Aorta (tissue), 5 donors: Measurements from ENCODE around the gene GLRA3. TPM values are rescaled to one million over a fixed set of nuclear protein-coding genes. Genes with fewer than 3 reads are reported as not detected.
"Not testable (repeated sequence)": the region's sequence is repeated elsewhere in the genome, so short reads cannot be mapped to it uniquely, and the experiment has no call there.

Experiments used
- ATAC-seq: fragments of 200-7000 bp; cut with Tn5 transposase; one replicate; pipeline ENCODE4 v1.9.1; 2022; ENCODE audit warnings: moderate library complexity; ENCODE audit not compliant: low FRiP score
- DNase-seq, 2 donors: peaks; one replicate each; pipeline ENCODE4 v3.0.0-alpha.2; 2020
- H3K27ac ChIP-seq, 2 donors: one replicate each; pipeline ENCODE4 v1.5.1; 2013; ENCODE audit warnings: low read length in 2 of 2, mild to moderate bottlenecking in 2 of 2, moderate library complexity in 2 of 2, control low read depth in 1 of 2, inconsistent platforms in 1 of 2, low read depth in 1 of 2
- H3K27me3 ChIP-seq, 2 donors: one replicate each; pipeline ENCODE4 v1.6.1; 2013; ENCODE audit warnings: control low read depth in 1 of 2, low read length in 1 of 2, mild to moderate bottlenecking in 1 of 2, moderate library complexity in 1 of 2; ENCODE audit not compliant: insufficient read depth in 2 of 2, control insufficient read depth in 1 of 2
- H3K36me3 ChIP-seq, 2 donors: one replicate each; pipeline ENCODE4 v1.6.1; 2013; ENCODE audit warnings: control low read depth in 1 of 2, low read length in 1 of 2, mild to moderate bottlenecking in 1 of 2; ENCODE audit not compliant: insufficient read depth in 2 of 2, control insufficient read depth in 1 of 2
- H3K4me1 ChIP-seq, 2 donors: one replicate each; pipeline ENCODE4 v1.6.1; 2013; ENCODE audit warnings: low read length in 2 of 2, control low read depth in 1 of 2, mild to moderate bottlenecking in 1 of 2, moderate library complexity in 1 of 2; ENCODE audit not compliant: insufficient read depth in 2 of 2, control insufficient read depth in 1 of 2
- H3K4me3 ChIP-seq, 2 donors: one replicate each; pipeline ENCODE4 v1.5.1; 2013; ENCODE audit warnings: low read length in 2 of 2, control low read depth in 1 of 2, mild to moderate bottlenecking in 1 of 2
- H3K9me3 ChIP-seq: one replicate; pipeline ENCODE4 v1.6.1; 2013; ENCODE audit warnings: mild to moderate bottlenecking, low read length; ENCODE audit not compliant: control insufficient read depth
- WGBS, 2 donors: extraction: QIAGEN DNeasy Blood & Tissue Kit; methylation state at CpG; one replicate each; pipeline ENCODE4 v1.1.7; 2013; 5-methylcytosine and 5-hydroxymethylcytosine counted together
- intact Hi-C, 2 donors: fragments of 100-400 bp; cut with DNase I; formaldehyde crosslinking; loops; one replicate each; pipeline versions ENCODE4 v1.14.2 to v1.15.0; 2022
- polyA plus RNA-seq, 2 donors: library from polyadenylated mRNA; stranded (reverse); fragments of 200-250 nt; gene quantifications; one replicate each; pipeline ENCODE4 v1.2.3, GENCODE V29; 2013
- total RNA-seq, 2 donors: library from RNA; stranded (reverse); fragmentation: NEBNext Ultra II Directional; extraction: Animal tissue kit (Norgen Biotek cat#: 25700); gene quantifications; one replicate each; pipeline ENCODE4 v1.2.1, GENCODE V29; 2021
- donor health status: healthy with polysubstance abuse.
- donor health status: Bipolar disorder and iron deficiency.
- donor health status: DM: no; HTN: no; CAD: no.
- donor health status: DM: no; HTN: no; CAD: no.
- donor health status: DM: yes; HTN: yes; CAD: no.

GLRA3 gene
- total and polyA plus RNA-seq, 4 donors: not detected

DNA sequence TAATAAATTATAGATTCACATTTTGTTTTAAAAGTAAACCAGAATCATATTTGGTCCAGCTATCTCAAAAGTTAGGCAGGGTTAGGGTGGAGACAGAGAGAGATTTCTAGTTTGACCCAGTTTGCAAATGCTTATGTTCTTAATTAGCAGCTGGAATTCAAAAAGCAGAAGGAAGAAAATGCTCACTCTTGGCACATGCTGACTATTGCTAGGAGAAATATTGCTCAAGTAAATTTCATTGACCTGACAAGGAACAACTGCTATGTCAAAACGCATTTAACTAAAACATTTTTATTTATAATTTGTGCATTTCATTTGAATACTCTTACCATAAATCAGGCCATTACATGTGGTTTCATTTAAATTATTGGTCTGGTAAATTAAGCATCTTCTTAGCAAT is 131.8 kb downstream of the GLRA3 start:
- ATAC-seq (peak; percentile 11), DNase-seq (no peak)
- Histone ChIP-seq H3K4me1 (no peaks in the 10 kb centered on the region), H3K36me3 (no peaks in the 10 kb centered on the region), H3K27me3 (no peaks in the 10 kb centered on the region), H3K27ac (no peak overlapping the region), H3K9me3 (no peaks in the 10 kb centered on the region), H3K4me3 (no peak overlapping the region)
- 71 to 77% methylated on average over 1 of the region's 1 CpG for WGBS, 2 donors
- intact Hi-C loops: no loop called here

DNA sequence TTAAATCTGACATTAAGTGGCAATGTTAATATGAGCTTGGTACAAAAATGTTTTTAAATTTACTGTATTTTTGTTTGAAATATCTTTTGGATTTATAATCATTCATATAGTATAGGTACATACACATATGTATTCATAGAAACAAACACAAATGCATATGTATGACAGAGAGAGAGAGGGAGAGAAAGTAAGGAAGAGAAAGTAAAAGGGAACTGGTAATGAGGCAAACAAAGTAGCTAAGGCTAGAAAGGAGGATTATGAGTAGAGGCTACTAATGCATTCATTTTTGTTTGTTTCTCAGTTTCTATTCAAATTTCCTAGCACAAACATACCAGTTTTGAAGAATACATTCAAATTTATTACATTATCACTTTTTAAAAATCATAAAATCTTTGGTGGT is 132.4 kb downstream of the GLRA3 start:
- H3K4me3 ChIP-seq: no peak overlapping the region
- no peaks in the 10 kb centered on the region for H3K27me3 ChIP-seq
- DNase-seq (no peak), ATAC-seq (no peak)
- intact Hi-C loops: no loop called here
- H3K27ac ChIP-seq: no peak overlapping the region
- no peaks in the 10 kb centered on the region for H3K9me3 ChIP-seq
- no peaks in the 10 kb centered on the region for H3K36me3 ChIP-seq
- H3K4me1 ChIP-seq: no peaks in the 10 kb centered on the region

DNA sequence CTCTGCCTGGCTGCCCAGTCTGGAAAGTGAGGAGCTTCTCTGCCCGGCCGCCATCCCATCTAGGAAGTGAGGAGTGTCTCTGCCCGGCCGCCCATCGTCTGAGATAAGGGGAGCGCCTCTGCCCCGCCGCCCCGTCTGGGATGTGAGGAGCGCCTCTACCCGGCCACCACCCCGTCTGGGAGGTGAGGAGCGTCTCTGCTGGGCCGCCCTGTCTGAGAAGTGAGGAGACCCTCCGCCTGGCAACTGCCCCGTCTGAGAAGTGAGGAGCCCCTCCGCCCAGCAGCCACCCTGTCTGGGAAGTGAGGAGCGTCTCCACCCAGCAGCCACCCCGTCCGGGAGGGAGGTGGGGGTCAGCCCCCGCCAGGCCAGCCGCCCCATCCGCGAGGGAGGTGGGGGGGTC is 137.2 kb downstream of the GLRA3 start:
- H3K27me3 ChIP-seq, H3K4me3 ChIP-seq, ATAC-seq, H3K36me3 ChIP-seq, H3K9me3 ChIP-seq, H3K4me1 ChIP-seq, intact Hi-C loops, DNase-seq, H3K27ac ChIP-seq: not testable (repeated sequence)
- 88 to 96% methylated on average over 21 to 24 of the region's 24 CpGs for WGBS, 2 donors

DNA sequence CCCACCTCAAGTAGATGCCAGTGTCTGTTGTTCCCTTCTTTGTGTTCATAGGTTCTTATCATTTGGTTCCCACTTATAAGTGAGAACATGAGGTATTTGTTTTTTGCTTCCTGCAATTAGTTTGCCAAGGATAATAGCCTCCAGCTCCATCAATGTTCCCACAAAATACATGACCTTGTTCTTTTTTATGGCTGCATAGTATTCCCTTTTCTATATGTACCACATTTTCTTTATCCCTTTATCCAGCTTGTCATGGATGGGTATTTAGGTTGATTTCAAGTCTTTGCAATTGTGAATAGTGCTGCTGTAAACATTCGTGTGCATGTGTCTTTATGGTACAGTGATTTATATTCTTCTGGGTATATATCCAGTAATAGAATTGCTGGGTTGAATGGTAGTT is 138.4 kb downstream of the GLRA3 start:
- Histone ChIP-seq H3K4me3 (no peak overlapping the region), H3K36me3 (no peaks in the 10 kb centered on the region), H3K9me3 (no peaks in the 10 kb centered on the region), H3K27me3 (no peaks in the 10 kb centered on the region), H3K4me1 (no peaks in the 10 kb centered on the region), H3K27ac (no peak overlapping the region)
- intact Hi-C loops: no loop called here
- ATAC-seq (no peak), DNase-seq (no peak)
- 87 to 93% methylated on average over 1 of the region's 1 CpG for WGBS, 2 donors

DNA sequence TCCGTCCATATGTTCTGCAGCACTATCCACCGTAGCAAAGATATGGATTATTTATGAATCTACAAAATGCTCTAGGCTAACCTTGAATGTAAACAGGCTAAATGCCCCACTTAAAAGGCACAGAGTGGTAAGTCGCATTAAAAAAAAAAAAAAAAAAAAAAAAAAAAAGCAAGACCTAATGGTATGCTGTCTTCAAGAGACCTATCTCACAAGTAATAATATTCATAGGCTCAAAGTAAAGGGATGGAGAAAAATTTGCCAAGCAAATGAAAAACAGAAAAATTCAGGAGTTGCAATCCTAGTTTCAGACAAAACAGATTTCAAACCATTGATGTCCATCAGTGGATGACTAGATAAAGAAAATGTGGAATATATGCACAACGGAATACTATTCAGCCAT is 139.4 kb downstream of the GLRA3 start:
- Histone ChIP-seq H3K36me3 (no peaks in the 10 kb centered on the region), H3K4me3 (no peak overlapping the region), H3K4me1 (no peaks in the 10 kb centered on the region), H3K27ac (no peak overlapping the region), H3K27me3 (no peaks in the 10 kb centered on the region), H3K9me3 (peaks cover 3% of the 10 kb centered on the region)
- DNase-seq: no peak
- intact Hi-C loops: no loop called here
- no peak for ATAC-seq
- 76 to 100% methylated on average over 4 of the region's 4 CpGs for WGBS, 2 donors

DNA sequence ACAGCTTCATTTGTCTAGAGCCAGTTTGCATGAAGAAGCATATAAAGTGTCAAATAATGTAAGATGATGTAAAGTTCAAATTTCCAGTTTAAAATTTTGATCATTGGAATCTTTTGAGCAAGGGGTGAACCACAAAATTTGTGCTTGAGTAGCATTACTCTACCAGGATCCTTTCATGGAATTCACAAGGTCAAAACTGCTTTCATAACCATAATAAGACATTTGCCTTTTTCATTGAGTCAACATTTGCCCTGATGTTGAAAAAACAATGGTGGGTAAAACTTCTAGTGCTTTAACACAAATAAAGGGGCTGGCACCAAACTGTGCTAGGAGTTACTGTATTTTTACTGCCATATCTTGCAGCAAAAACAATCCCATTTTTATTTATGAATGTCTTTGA is 142.2 kb downstream of the GLRA3 start:
- ATAC-seq (no peak), DNase-seq (no peak)
- intact Hi-C loops: no loop called here
- H3K27ac ChIP-seq: no peak overlapping the region
- no peaks in the 10 kb centered on the region for H3K27me3 ChIP-seq
- H3K36me3 ChIP-seq: no peaks in the 10 kb centered on the region
- no peak overlapping the region for H3K4me3 ChIP-seq
- peaks cover 3% of the 10 kb centered on the region for H3K9me3 ChIP-seq
- no peaks in the 10 kb centered on the region for H3K4me1 ChIP-seq

DNA sequence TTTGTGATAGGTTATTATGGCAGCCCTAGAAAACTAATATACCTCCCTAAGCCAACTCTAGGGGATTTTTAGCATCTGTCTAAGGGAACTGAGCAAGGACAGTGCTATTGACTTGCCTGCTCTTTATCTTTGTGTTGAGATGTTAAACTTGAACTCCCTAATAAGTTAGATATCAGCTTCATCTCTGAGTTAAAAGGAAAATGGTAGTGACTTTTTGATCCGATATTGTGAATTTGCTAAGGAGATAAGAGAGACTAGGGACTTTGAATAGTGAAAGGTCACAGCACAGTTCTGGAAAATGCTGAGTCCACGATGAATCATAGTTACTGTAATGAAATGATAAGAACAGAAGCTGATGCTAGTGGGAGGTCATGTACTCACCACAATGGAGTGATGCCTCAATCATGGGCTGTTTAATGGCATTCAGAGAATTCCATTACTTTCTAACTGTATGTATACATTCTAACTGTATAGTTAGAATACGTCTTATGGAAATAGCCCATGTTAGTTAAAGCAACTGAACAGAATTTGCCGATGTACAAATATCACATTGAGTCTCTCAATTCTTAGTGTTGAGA is 147.2 kb downstream of the GLRA3 start:
- 74 to 85% methylated on average over 4 of the region's 4 CpGs for WGBS, 2 donors
- Histone ChIP-seq H3K27me3 (no peaks in the 10 kb centered on the region), H3K9me3 (peaks cover 3% of the 10 kb centered on the region), H3K27ac (no peak overlapping the region), H3K4me1 (no peaks in the 10 kb centered on the region), H3K4me3 (no peak overlapping the region), H3K36me3 (no peaks in the 10 kb centered on the region)
- no peak for DNase-seq
- intact Hi-C loops: no loop called here
- ATAC-seq: no peak

DNA sequence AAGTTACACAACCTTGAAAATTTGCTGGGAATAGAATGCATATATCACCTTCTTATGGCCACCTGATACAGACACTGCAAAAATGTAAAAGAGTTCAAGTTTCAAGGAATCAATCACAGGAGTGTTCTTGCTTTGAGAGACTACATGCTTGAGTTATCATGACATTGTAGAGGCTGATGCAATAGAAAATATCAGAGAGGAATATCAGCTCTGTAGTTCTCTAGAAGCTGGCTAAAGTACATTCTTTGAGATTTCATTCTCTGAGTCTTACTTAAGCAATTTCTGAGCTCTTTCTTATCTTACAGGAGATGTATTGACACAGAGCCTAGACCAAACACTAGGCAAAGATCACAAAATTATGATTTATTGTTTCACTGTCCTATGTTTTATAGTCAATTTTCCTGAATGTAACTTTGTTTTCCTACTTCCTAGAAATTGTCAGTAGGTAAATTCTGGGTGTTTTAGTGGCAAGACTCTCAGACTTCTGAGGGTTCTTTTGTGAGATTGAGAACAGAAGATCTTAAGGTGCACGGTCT is 154.7 kb downstream of the GLRA3 start:
- Histone ChIP-seq H3K4me3 (no peak overlapping the region), H3K27ac (no peak overlapping the region), H3K27me3 (no peaks in the 10 kb centered on the region), H3K9me3 (no peaks in the 10 kb centered on the region), H3K36me3 (no peaks in the 10 kb centered on the region), H3K4me1 (no peaks in the 10 kb centered on the region)
- WGBS, 2 donors: 90 to 95% methylated on average over 1 of the region's 1 CpG
- intact Hi-C loops: no loop called here
- DNase-seq (no peak), ATAC-seq (no peak)

DNA sequence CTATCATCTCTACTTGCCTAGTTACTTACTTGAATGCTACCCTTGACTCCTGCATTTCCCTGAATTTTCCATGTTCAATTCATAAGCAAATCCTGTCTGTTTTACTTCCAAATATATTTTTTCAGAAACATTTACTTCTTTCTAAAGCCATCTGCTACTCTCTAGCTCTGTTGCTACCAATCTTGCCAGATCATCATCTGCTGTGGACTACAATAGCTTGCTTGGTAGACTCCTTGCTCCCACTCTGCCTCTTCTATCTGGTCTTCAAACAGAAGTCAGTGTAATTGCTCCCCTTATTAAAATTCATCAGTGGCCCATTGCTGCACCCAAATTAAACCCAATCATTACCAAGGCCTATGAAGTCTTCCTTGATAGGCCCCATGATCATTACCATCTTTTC is 155.2 kb downstream of the GLRA3 start:
- ATAC-seq (no peak), DNase-seq (no peak)
- Histone ChIP-seq H3K36me3 (no peaks in the 10 kb centered on the region), H3K4me1 (no peaks in the 10 kb centered on the region), H3K9me3 (no peaks in the 10 kb centered on the region), H3K27ac (no peak overlapping the region), H3K27me3 (no peaks in the 10 kb centered on the region), H3K4me3 (no peak overlapping the region)
- intact Hi-C loops: no loop called here
